Spleen (tissue), 7 donors: ENCODE data around the gene TRPM2.

Experiments used
- CTCF ChIP-seq, 11 experiments: fragments of 200-600 bp in 7 of 11; fragments of 450-650 bp in 4 of 11; sonication (generic) in 4 of 11; IDR thresholded peaks in 8 of 11; conservative IDR thresholded peaks in 3 of 11; 1 replicate in 7 of 11; 2 replicates in 4 of 11; pipeline versions ENCODE4 v1.4.0 to v1.8.0; 2016 to 2021; ENCODE audit warnings: antibody characterized with exemption in 11 of 11, inconsistent platforms in 4 of 11, mild to moderate bottlenecking in 1 of 11
- POLR2A ChIP-seq, 3 donors: fragments of 450-650 bp; IDR thresholded peaks; one replicate each; pipeline ENCODE4 v1.5.1; 2017; ENCODE audit warnings: antibody characterized with exemption in 3 of 3, mild to moderate bottlenecking in 1 of 3
- POLR2AphosphoS5 ChIP-seq, 3 donors: sonication (generic); formaldehyde crosslinking; IDR thresholded peaks; one replicate each; pipeline ENCODE4 v1.5.1; 2017; ENCODE audit warnings: antibody characterized with exemption in 3 of 3
- donor health status: DM: no; HTN: no; CAD: no; lungs with moderate emphysema.
- donor health status: DM: no; HTN: no; CAD: no.
- donor health status: DM: no; HTN: no; CAD: no.

GRCh38 chr21:44368711-44369446 is 15.5 kb downstream of the TRPM2 start:
- TF ChIP-seq CTCF (IDR thresholded peaks at IDR 0.05 in 8 of 11, conservative IDR thresholded peaks at IDR 0.05 in 3 of 11) (no peak), POLR2AphosphoS5 (IDR thresholded peaks at IDR 0.05) (no peak), POLR2A (IDR thresholded peaks at IDR 0.05) (no peak)
